Activated naive CD4-positive, alpha-beta T cell treated with anti-CD3 and anti-CD28 coated beads, Interleukin-2, amount 50 U/mL, for 24 hours (primary cell): ENCODE data around the gene IRF2.

Experiments used
- H3K27ac Mint-ChIP-seq: one replicate; pipeline ENCODE4 v1.8.0; 2021; ENCODE audit warnings: mild to moderate bottlenecking, mixed read lengths
- H3K27me3 Mint-ChIP-seq: one replicate; pipeline ENCODE4 v1.8.0; 2021; ENCODE audit warnings: mixed read lengths
- H3K36me3 Mint-ChIP-seq: one replicate; pipeline ENCODE4 v1.8.0; 2021; ENCODE audit warnings: mixed read lengths
- H3K4me1 Mint-ChIP-seq: one replicate; pipeline ENCODE4 v1.8.0; 2021; ENCODE audit warnings: mixed read lengths
- H3K4me3 Mint-ChIP-seq: one replicate; pipeline ENCODE4 v1.8.0; 2021; ENCODE audit warnings: mild to moderate bottlenecking, mixed read lengths
- H3K9me3 Mint-ChIP-seq: one replicate; pipeline ENCODE4 v1.8.0; 2021; ENCODE audit warnings: mixed read lengths

Gene IRF2

GRCh38 chr4:184370711-184371389 lies 103.5 kb downstream of the IRF2 start:
- no peak overlapping the region for H3K27ac Mint-ChIP-seq
- peaks cover 2% of the 10 kb centered on the region for H3K36me3 Mint-ChIP-seq
- H3K4me3 Mint-ChIP-seq, result no peak overlapping the region
- H3K27me3 Mint-ChIP-seq, result no peaks in the 10 kb centered on the region
- H3K4me1 Mint-ChIP-seq, result no peaks in the 10 kb centered on the region
- no peaks in the 10 kb centered on the region for H3K9me3 Mint-ChIP-seq

- no peaks in the 10 kb centered on the region for H3K27me3 Mint-ChIP-seq
- no peak overlapping the region for H3K27ac Mint-ChIP-seq
- H3K9me3 Mint-ChIP-seq, result no peaks in the 10 kb centered on the region
- no peak overlapping the region for H3K4me3 Mint-ChIP-seq
- H3K4me1 Mint-ChIP-seq, result no peaks in the 10 kb centered on the region
- H3K36me3 Mint-ChIP-seq, result peaks cover 2% of the 10 kb centered on the region
Observed at GRCh38 chr4:184369871-184370270, 104.5 kb downstream of the IRF2 start.

GRCh38 chr4:184368731-184369130 lies 105.6 kb downstream of the IRF2 start:
- H3K4me1 Mint-ChIP-seq, result no peaks in the 10 kb centered on the region
- no peak overlapping the region for H3K27ac Mint-ChIP-seq
- H3K36me3 Mint-ChIP-seq, result peaks cover 2% of the 10 kb centered on the region
- H3K4me3 Mint-ChIP-seq, result no peak overlapping the region
- no peaks in the 10 kb centered on the region for H3K27me3 Mint-ChIP-seq
- H3K9me3 Mint-ChIP-seq, result no peaks in the 10 kb centered on the region

GRCh38 chr4:184368290-184368689 lies 106.1 kb downstream of the IRF2 start:
- no peaks in the 10 kb centered on the region for H3K9me3 Mint-ChIP-seq
- no peak overlapping the region for H3K4me3 Mint-ChIP-seq
- H3K36me3 Mint-ChIP-seq, result peaks cover 2% of the 10 kb centered on the region
- H3K27ac Mint-ChIP-seq, result no peak overlapping the region
- no peaks in the 10 kb centered on the region for H3K4me1 Mint-ChIP-seq
- H3K27me3 Mint-ChIP-seq, result no peaks in the 10 kb centered on the region

- Mint-ChIP-seq H3K27ac (no peak overlapping the region), H3K4me3 (no peak overlapping the region), H3K36me3 (peaks cover 2% of the 10 kb centered on the region), H3K9me3 (no peaks in the 10 kb centered on the region), H3K27me3 (no peaks in the 10 kb centered on the region), H3K4me1 (peaks cover 3% of the 10 kb centered on the region)
Observed at GRCh38 chr4:184364100-184364921, 110.0 kb downstream of the IRF2 start.

GRCh38 chr4:184363258-184363657 lies 111.1 kb downstream of the IRF2 start:
- Mint-ChIP-seq H3K9me3 (no peaks in the 10 kb centered on the region), H3K27ac (no peak overlapping the region), H3K27me3 (no peaks in the 10 kb centered on the region), H3K36me3 (peaks cover 2% of the 10 kb centered on the region), H3K4me3 (no peak overlapping the region), H3K4me1 (peaks cover 3% of the 10 kb centered on the region)

GRCh38 chr4:184362396-184362795 lies 112.0 kb downstream of the IRF2 start:
- peaks cover 3% of the 10 kb centered on the region for H3K4me1 Mint-ChIP-seq

GRCh38 chr4:184361443-184361842 lies 112.9 kb downstream of the IRF2 start:
- Mint-ChIP-seq H3K27me3 (no peaks in the 10 kb centered on the region), H3K4me1 (peaks cover 3% of the 10 kb centered on the region), H3K4me3 (no peak overlapping the region), H3K36me3 (no peaks in the 10 kb centered on the region), H3K9me3 (no peaks in the 10 kb centered on the region), H3K27ac (no peak overlapping the region)

More at GRCh38 chr4:184362396-184362795, 112.0 kb downstream of the IRF2 start:
- Mint-ChIP-seq H3K4me3 (no peak overlapping the region), H3K9me3 (no peaks in the 10 kb centered on the region), H3K36me3 (no peaks in the 10 kb centered on the region), H3K27ac (no peak overlapping the region), H3K27me3 (no peaks in the 10 kb centered on the region)

- H3K27ac Mint-ChIP-seq, result no peak overlapping the region
- H3K4me1 Mint-ChIP-seq, result peaks cover 10% of the 10 kb centered on the region
- no peak overlapping the region for H3K4me3 Mint-ChIP-seq
- no peaks in the 10 kb centered on the region for H3K36me3 Mint-ChIP-seq
- no peaks in the 10 kb centered on the region for H3K27me3 Mint-ChIP-seq
- H3K9me3 Mint-ChIP-seq, result no peaks in the 10 kb centered on the region
Observed at GRCh38 chr4:184359888-184360287, 114.5 kb downstream of the IRF2 start.

- no peak overlapping the region for H3K4me3 Mint-ChIP-seq
- no peak overlapping the region for H3K27ac Mint-ChIP-seq
- H3K4me1 Mint-ChIP-seq, result peaks cover 15% of the 10 kb centered on the region
- no peaks in the 10 kb centered on the region for H3K27me3 Mint-ChIP-seq
- no peaks in the 10 kb centered on the region for H3K9me3 Mint-ChIP-seq
- H3K36me3 Mint-ChIP-seq, result no peaks in the 10 kb centered on the region
Observed at GRCh38 chr4:184358521-184359232, 115.7 kb downstream of the IRF2 start.

GRCh38 chr4:184357772-184358171 lies 116.6 kb downstream of the IRF2 start:
- Mint-ChIP-seq H3K4me3 (no peak overlapping the region), H3K9me3 (no peaks in the 10 kb centered on the region), H3K27ac (no peak overlapping the region), H3K27me3 (no peaks in the 10 kb centered on the region), H3K4me1 (peaks cover 15% of the 10 kb centered on the region), H3K36me3 (no peaks in the 10 kb centered on the region)

- peaks cover 11% of the 10 kb centered on the region for H3K4me1 Mint-ChIP-seq
- H3K27me3 Mint-ChIP-seq, result no peaks in the 10 kb centered on the region
- no peak overlapping the region for H3K27ac Mint-ChIP-seq
Observed at GRCh38 chr4:184357165-184357564, 117.2 kb downstream of the IRF2 start.

GRCh38 chr4:184356366-184356765 lies 118.0 kb downstream of the IRF2 start:
- no peaks in the 10 kb centered on the region for H3K27me3 Mint-ChIP-seq

More at GRCh38 chr4:184357165-184357564, 117.2 kb downstream of the IRF2 start:
- Mint-ChIP-seq H3K9me3 (no peaks in the 10 kb centered on the region), H3K4me3 (no peak overlapping the region), H3K36me3 (no peaks in the 10 kb centered on the region)

GRCh38 chr4:184355857-184356256 lies 118.5 kb downstream of the IRF2 start:
- H3K4me3 Mint-ChIP-seq, result no peak overlapping the region
- peaks cover 11% of the 10 kb centered on the region for H3K4me1 Mint-ChIP-seq
- H3K36me3 Mint-ChIP-seq, result no peaks in the 10 kb centered on the region
- H3K9me3 Mint-ChIP-seq, result no peaks in the 10 kb centered on the region
- H3K27ac Mint-ChIP-seq, result no peak overlapping the region
- no peaks in the 10 kb centered on the region for H3K27me3 Mint-ChIP-seq

More at GRCh38 chr4:184356366-184356765, 118.0 kb downstream of the IRF2 start:
- no peaks in the 10 kb centered on the region for H3K36me3 Mint-ChIP-seq
- no peaks in the 10 kb centered on the region for H3K9me3 Mint-ChIP-seq
- no peak overlapping the region for H3K4me3 Mint-ChIP-seq
- H3K4me1 Mint-ChIP-seq, result peaks cover 11% of the 10 kb centered on the region
- H3K27ac Mint-ChIP-seq, result no peak overlapping the region

- no peaks in the 10 kb centered on the region for H3K27me3 Mint-ChIP-seq
- peaks cover 11% of the 10 kb centered on the region for H3K4me1 Mint-ChIP-seq
- no peak overlapping the region for H3K27ac Mint-ChIP-seq
- no peak overlapping the region for H3K4me3 Mint-ChIP-seq
- no peaks in the 10 kb centered on the region for H3K36me3 Mint-ChIP-seq
- no peaks in the 10 kb centered on the region for H3K9me3 Mint-ChIP-seq
Observed at GRCh38 chr4:184355111-184355604, 119.2 kb downstream of the IRF2 start.
